Dendritic cell treated with granulocyte-macrophage colony-stimulating factor and Interleukin-4, amounts not matched to agents 40 ng/mL and 50 ng/mL, for 4 days (primary cell): ENCODE data around the gene ARHGAP25.

Experiments used
- H3K27ac Mint-ChIP-seq: one replicate; pipeline ENCODE4 v1.8.0; 2022; ENCODE audit warnings: mild to moderate bottlenecking, mixed read lengths
- H3K27me3 Mint-ChIP-seq: one replicate; pipeline ENCODE4 v1.8.0; 2022; ENCODE audit warnings: mild to moderate bottlenecking, mixed read lengths
- H3K36me3 Mint-ChIP-seq: one replicate; pipeline ENCODE4 v1.8.0; 2022; ENCODE audit warnings: low read depth, mixed read lengths
- H3K4me1 Mint-ChIP-seq: one replicate; pipeline ENCODE4 v1.8.0; 2022; ENCODE audit warnings: low read depth, mixed read lengths
- H3K4me3 Mint-ChIP-seq: one replicate; pipeline ENCODE4 v1.8.0; 2022; ENCODE audit warnings: mild to moderate bottlenecking, moderate library complexity, mixed read lengths
- H3K9me3 Mint-ChIP-seq: one replicate; pipeline ENCODE4 v1.8.0; 2022; ENCODE audit warnings: mixed read lengths
- intact Hi-C: fragments of 100-400 bp; cut with micrococcal nuclease; formaldehyde crosslinking; loops from one replicate; pipeline ENCODE4 v1.15.0; 2022

ARHGAP25 gene

GRCh38 chr2:68753318-68753717 is 18.7 kb downstream of the ARHGAP25 start:
- peaks cover 76% of the 10 kb centered on the region for H3K4me1 Mint-ChIP-seq
- H3K4me3 Mint-ChIP-seq: no peak overlapping the region
- peak overlapping the region; percentile 44 for H3K27ac Mint-ChIP-seq
- no peaks in the 10 kb centered on the region for H3K27me3 Mint-ChIP-seq
- H3K9me3 Mint-ChIP-seq: no peaks in the 10 kb centered on the region
- intact Hi-C loops: loop anchor here (2.0 to 5.0 kb wide), 3 partner anchors 46 to 174 kb away; no protein-coding TSS in a partner anchor
- peaks cover 88% of the 10 kb centered on the region for H3K36me3 Mint-ChIP-seq

GRCh38 chr2:68755071-68755470 is 20.5 kb downstream of the ARHGAP25 start:
- Mint-ChIP-seq H3K4me3 (no peak overlapping the region), H3K27ac (no peak overlapping the region), H3K27me3 (no peaks in the 10 kb centered on the region), H3K9me3 (no peaks in the 10 kb centered on the region), H3K4me1 (peaks cover 81% of the 10 kb centered on the region), H3K36me3 (peaks cover 91% of the 10 kb centered on the region)
- intact Hi-C loops: no loop called here

- Mint-ChIP-seq H3K4me3 (no peak overlapping the region), H3K36me3 (peaks cover 84% of the 10 kb centered on the region), H3K27me3 (no peaks in the 10 kb centered on the region), H3K4me1 (peaks cover 77% of the 10 kb centered on the region), H3K27ac (no peak overlapping the region), H3K9me3 (no peaks in the 10 kb centered on the region)
- intact Hi-C loops: no loop called here
Measured at GRCh38 chr2:68756178-68756577, 21.6 kb downstream of the ARHGAP25 start.

GRCh38 chr2:68757081-68757480 is 22.5 kb downstream of the ARHGAP25 start:
- H3K27me3 Mint-ChIP-seq: no peaks in the 10 kb centered on the region
- peaks cover 77% of the 10 kb centered on the region for H3K4me1 Mint-ChIP-seq
- no peak overlapping the region for H3K27ac Mint-ChIP-seq
- intact Hi-C loops: no loop called here
- peaks cover 79% of the 10 kb centered on the region for H3K36me3 Mint-ChIP-seq
- H3K9me3 Mint-ChIP-seq: no peaks in the 10 kb centered on the region
- no peak overlapping the region for H3K4me3 Mint-ChIP-seq

- Mint-ChIP-seq H3K27ac (peak overlapping the region; percentile 69), H3K36me3 (peaks cover 70% of the 10 kb centered on the region), H3K4me1 (peaks cover 76% of the 10 kb centered on the region), H3K27me3 (no peaks in the 10 kb centered on the region), H3K9me3 (no peaks in the 10 kb centered on the region), H3K4me3 (no peak overlapping the region)
- intact Hi-C loops: no loop called here
Measured at GRCh38 chr2:68762100-68762499, 27.5 kb downstream of the ARHGAP25 start.

GRCh38 chr2:68762665-68763064 is 28.1 kb downstream of the ARHGAP25 start:
- Mint-ChIP-seq H3K4me3 (no peak overlapping the region), H3K27me3 (no peaks in the 10 kb centered on the region), H3K36me3 (peaks cover 70% of the 10 kb centered on the region), H3K27ac (peak overlapping the region; percentile 69), H3K9me3 (no peaks in the 10 kb centered on the region), H3K4me1 (peaks cover 80% of the 10 kb centered on the region)
- intact Hi-C loops: no loop called here

- intact Hi-C loops: no loop called here
- Mint-ChIP-seq H3K9me3 (no peaks in the 10 kb centered on the region), H3K27ac (peak overlapping the region; percentile 74), H3K27me3 (no peaks in the 10 kb centered on the region), H3K36me3 (peaks cover 70% of the 10 kb centered on the region), H3K4me1 (peaks cover 85% of the 10 kb centered on the region), H3K4me3 (peak overlapping the region; percentile 27)
Measured at GRCh38 chr2:68764041-68764805, 29.6 kb downstream of the ARHGAP25 start.

GRCh38 chr2:68764806-68765311 is 30.2 kb downstream of the ARHGAP25 start:
- Mint-ChIP-seq H3K4me3 (peak overlapping the region; percentile 27), H3K9me3 (no peaks in the 10 kb centered on the region), H3K27me3 (no peaks in the 10 kb centered on the region), H3K36me3 (peaks cover 70% of the 10 kb centered on the region), H3K4me1 (peaks cover 85% of the 10 kb centered on the region), H3K27ac (peak overlapping the region; percentile 74)
- intact Hi-C loops: no loop called here

GRCh38 chr2:68765739-68766375 is 31.2 kb downstream of the ARHGAP25 start:
- intact Hi-C loops: no loop called here
- peak overlapping the region; percentile 74 for H3K27ac Mint-ChIP-seq
- H3K27me3 Mint-ChIP-seq: no peaks in the 10 kb centered on the region
- H3K4me3 Mint-ChIP-seq: no peak overlapping the region
- H3K36me3 Mint-ChIP-seq: peaks cover 73% of the 10 kb centered on the region
- H3K4me1 Mint-ChIP-seq: peaks cover 90% of the 10 kb centered on the region
- H3K9me3 Mint-ChIP-seq: no peaks in the 10 kb centered on the region

GRCh38 chr2:68766376-68766845 is 31.8 kb downstream of the ARHGAP25 start:
- Mint-ChIP-seq H3K36me3 (peaks cover 74% of the 10 kb centered on the region), H3K4me3 (no peak overlapping the region), H3K27me3 (no peaks in the 10 kb centered on the region), H3K27ac (peak overlapping the region; percentile 57), H3K9me3 (no peaks in the 10 kb centered on the region), H3K4me1 (peaks cover 90% of the 10 kb centered on the region)
- intact Hi-C loops: no loop called here

- Mint-ChIP-seq H3K27ac (peak overlapping the region; percentile 57), H3K4me1 (peaks cover 90% of the 10 kb centered on the region), H3K4me3 (no peak overlapping the region), H3K36me3 (peaks cover 81% of the 10 kb centered on the region), H3K27me3 (no peaks in the 10 kb centered on the region), H3K9me3 (no peaks in the 10 kb centered on the region)
- intact Hi-C loops: no loop called here
Measured at GRCh38 chr2:68767031-68767961, 32.7 kb downstream of the ARHGAP25 start.

- Mint-ChIP-seq H3K27ac (peak overlapping the region; percentile 57), H3K36me3 (peaks cover 88% of the 10 kb centered on the region), H3K27me3 (no peaks in the 10 kb centered on the region), H3K4me3 (no peak overlapping the region), H3K4me1 (peaks cover 92% of the 10 kb centered on the region), H3K9me3 (no peaks in the 10 kb centered on the region)
- intact Hi-C loops: no loop called here
Measured at GRCh38 chr2:68767996-68768395, 33.4 kb downstream of the ARHGAP25 start.

- peak overlapping the region; percentile 71 for H3K27ac Mint-ChIP-seq
- peaks cover 97% of the 10 kb centered on the region for H3K4me1 Mint-ChIP-seq
- H3K27me3 Mint-ChIP-seq: no peaks in the 10 kb centered on the region
- peaks cover 92% of the 10 kb centered on the region for H3K36me3 Mint-ChIP-seq
- intact Hi-C loops: no loop called here
- no peaks in the 10 kb centered on the region for H3K9me3 Mint-ChIP-seq
- no peak overlapping the region for H3K4me3 Mint-ChIP-seq
Measured at GRCh38 chr2:68768461-68768860, 33.9 kb downstream of the ARHGAP25 start.
